IMR-90 (cell line): ENCODE measurements around the gene NUDT9.

Experiments used
- BHLHE40 ChIP-seq: fragments of 150-350 bp; IDR thresholded peaks from 2 replicates; pipeline ENCODE4 v1.6.1; 2016; ENCODE audit warnings: mild to moderate bottlenecking, low read depth, low read length
- CTCF ChIP-seq: conservative IDR thresholded peaks from 2 replicates; pipeline ENCODE4 v1.5.1; 2012; ENCODE audit warnings: mild to moderate bottlenecking, low read depth, low read length, improper control_type of control experiment
- FOS ChIP-seq: fragments of 150-350 bp; IDR thresholded peaks from 2 replicates; pipeline ENCODE4 v1.6.1; 2016; ENCODE audit warnings: low read depth, low read length
- MAFK ChIP-seq: IDR thresholded peaks from 2 replicates; pipeline ENCODE4 v1.6.1; 2012; ENCODE audit warnings: low read depth, low read length, improper control_type of control experiment
- MXI1 ChIP-seq: IDR thresholded peaks from 2 replicates; pipeline ENCODE4 v1.6.1; 2012; ENCODE audit warnings: low read depth, mild to moderate bottlenecking, low read length, moderate library complexity, borderline replicate concordance
- POLR2A ChIP-seq: IDR thresholded peaks from 2 replicates; pipeline ENCODE4 v1.6.1; 2012; ENCODE audit warnings: mild to moderate bottlenecking, low read depth, low read length
- RAD21 ChIP-seq: IDR thresholded peaks from 2 replicates; pipeline ENCODE4 v1.6.1; 2012; ENCODE audit warnings: low read length, improper control_type of control experiment
- RFX5 ChIP-seq: IDR thresholded peaks from 2 replicates; pipeline ENCODE4 v1.8.0; 2012; ENCODE audit warnings: low read depth, mild to moderate bottlenecking, low read length, moderate library complexity
- USF2 ChIP-seq: fragments of 150-350 bp; IDR thresholded peaks from 2 replicates; pipeline ENCODE4 v1.6.1; 2017; ENCODE audit warnings: mild to moderate bottlenecking, antibody characterized with exemption, low read length, low read depth

- TF ChIP-seq CTCF (no peak), POLR2A (no peak), USF2 (no peak), RAD21 (no peak), BHLHE40 (no peak), RFX5 (no peak), MAFK (no peak), MXI1 (no peak), FOS (no peak)
These were observed 2.0 kb upstream of the NUDT9 start for GRCh38 chr4:87420276-87420830.
